Hepatocyte (in vitro differentiated cells): ENCODE measurements around the gene PNN. TPM values are rescaled to one million over a fixed set of nuclear protein-coding genes. Genes with fewer than 3 reads are reported as not detected.
A peak's percentile ranks its signal among the peaks of the same experiment; 100 is the strongest.

Experiments
- DNase-seq: peaks from one replicate; pipeline ENCODE4 v3.0.0-alpha.2; 2016; ENCODE audit warnings: low spot score
- H2AFZ ChIP-seq: fragments of 200-600 bp; sonication (generic); 2 replicates; pipeline ENCODE4 v1.6.0; 2016; ENCODE audit warnings: antibody characterized with exemption, mild to moderate bottlenecking
- H3K27ac ChIP-seq: fragments of 200-600 bp; sonication (generic); 2 replicates; pipeline ENCODE4 v1.5.1; 2016; ENCODE audit warnings: mild to moderate bottlenecking
- H3K27me3 ChIP-seq: fragments of 200-600 bp; sonication (generic); 2 replicates; pipeline ENCODE4 v1.6.1; 2016
- H3K36me3 ChIP-seq: fragments of 200-600 bp; sonication (generic); replicated peaks from 2 replicates; pipeline ENCODE4 v1.5.1; 2016; ENCODE audit warnings: low read depth; ENCODE audit not compliant: insufficient read depth
- H3K4me1 ChIP-seq: fragments of 200-600 bp; sonication (generic); 2 replicates; pipeline ENCODE4 v1.5.1; 2016; ENCODE audit warnings: mild to moderate bottlenecking, moderate library complexity; ENCODE audit not compliant: insufficient read depth
- H3K4me2 ChIP-seq: fragments of 200-600 bp; sonication (generic); 2 replicates; pipeline ENCODE4 v1.6.0; 2016
- H3K4me3 ChIP-seq: fragments of 200-600 bp; sonication (generic); 2 replicates; pipeline ENCODE4 v1.5.1; 2016; ENCODE audit warnings: mild to moderate bottlenecking
- H3K79me2 ChIP-seq: fragments of 200-600 bp; sonication (generic); 2 replicates; pipeline ENCODE4 v1.6.0; 2017; ENCODE audit warnings: mild to moderate bottlenecking
- H3K9me2 ChIP-seq: fragments of 200-600 bp; sonication (generic); replicated peaks from 2 replicates; pipeline ENCODE4 v1.6.0; 2017; ENCODE audit warnings: mild to moderate bottlenecking; ENCODE audit not compliant: insufficient read depth
- H3K9me3 ChIP-seq: fragments of 200-600 bp; sonication (generic); 2 replicates; pipeline ENCODE4 v1.5.1; 2016; ENCODE audit warnings: low read depth, mild to moderate bottlenecking
- H4K20me1 ChIP-seq: fragments of 200-600 bp; sonication (generic); 2 replicates; pipeline ENCODE4 v1.6.0; 2016; ENCODE audit warnings: mild to moderate bottlenecking; ENCODE audit not compliant: insufficient read depth, poor library complexity, severe bottlenecking
- EZH2 ChIP-seq: fragments of 200-600 bp; sonication (generic); IDR thresholded peaks from 2 replicates; pipeline ENCODE4 v1.6.1; 2016; ENCODE audit warnings: antibody characterized with exemption, mild to moderate bottlenecking, borderline replicate concordance
- EZH2phosphoT487 ChIP-seq: fragments of 200-600 bp; sonication (generic); IDR thresholded peaks from one replicate; pipeline ENCODE4 v1.6.1; 2018; ENCODE audit warnings: antibody characterized with exemption, mild to moderate bottlenecking, low read depth, moderate library complexity; ENCODE audit not compliant: unreplicated experiment, severe bottlenecking
- WGBS: methylation state at CpG from one replicate; pipeline ENCODE4 v1.1.6; 2016; ENCODE audit warnings: low lambda C conversion rate; ENCODE audit errors: missing lambda C conversion rate; 5-methylcytosine and 5-hydroxymethylcytosine counted together
- polyA plus RNA-seq: library from polyadenylated mRNA; unstranded; fragments of >200 nt; fragmentation: Nextera tagmentation; extraction: Ambion mirVana; gene quantifications from 2 replicates; pipeline ENCODE4 v1.2.1, GENCODE V29; 2016
- total RNA-seq: library from RNA; depleted of rRNA; stranded (reverse); fragments of >200 nt; gene quantifications from 2 replicates; pipeline ENCODE4 v1.2.3, GENCODE V29; 2014
- TF ChIP-seq, protein P1 (sequence below): fragments of 200-600 bp; sonication (generic); IDR thresholded peaks from 2 replicates; pipeline ENCODE4 v1.5.1; 2016; ENCODE audit warnings: antibody characterized with exemption, mild to moderate bottlenecking; ENCODE audit not compliant: poor library complexity

Gene PNN
- total and polyA plus RNA-seq, 2 experiments from 2014 or later: 30.9 to 49.3 TPM

DNA sequence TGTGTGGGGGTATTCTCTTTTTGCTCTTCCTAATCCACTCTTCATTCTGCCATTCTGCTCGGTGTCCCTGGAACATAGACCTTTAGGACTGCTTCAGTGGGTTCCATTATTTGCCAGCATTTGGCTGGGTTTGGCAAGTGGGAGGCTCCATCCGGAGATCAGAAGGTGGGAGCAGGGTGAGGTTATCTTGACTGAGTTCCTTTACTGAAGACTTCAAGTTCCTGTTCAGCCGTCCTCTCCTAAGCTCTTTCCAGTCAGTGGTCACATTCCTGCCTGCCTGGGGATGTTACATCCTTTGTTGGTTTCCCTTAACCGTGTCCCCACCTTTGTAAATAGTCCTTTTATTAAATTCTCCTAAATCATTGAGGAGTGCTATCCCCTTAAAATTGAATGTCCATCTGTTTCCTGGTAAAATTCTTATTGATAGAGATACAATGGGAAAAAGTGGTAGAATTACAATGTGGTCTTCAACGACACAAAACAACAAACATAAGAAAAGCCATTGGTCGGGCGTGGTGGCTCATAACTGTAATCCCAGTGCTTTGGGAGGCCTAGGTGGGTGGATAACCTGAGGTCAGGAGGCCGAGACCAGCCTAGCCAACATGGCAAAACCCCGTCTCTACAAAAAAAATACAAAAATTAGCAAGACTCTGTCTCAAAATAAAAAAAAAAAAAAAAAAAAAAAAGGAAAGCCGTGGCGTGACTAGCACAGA lies 53.6 kb downstream of the PNN start:
- TF ChIP-seq EZH2: no peak
- TF ChIP-seq, protein P1, sequence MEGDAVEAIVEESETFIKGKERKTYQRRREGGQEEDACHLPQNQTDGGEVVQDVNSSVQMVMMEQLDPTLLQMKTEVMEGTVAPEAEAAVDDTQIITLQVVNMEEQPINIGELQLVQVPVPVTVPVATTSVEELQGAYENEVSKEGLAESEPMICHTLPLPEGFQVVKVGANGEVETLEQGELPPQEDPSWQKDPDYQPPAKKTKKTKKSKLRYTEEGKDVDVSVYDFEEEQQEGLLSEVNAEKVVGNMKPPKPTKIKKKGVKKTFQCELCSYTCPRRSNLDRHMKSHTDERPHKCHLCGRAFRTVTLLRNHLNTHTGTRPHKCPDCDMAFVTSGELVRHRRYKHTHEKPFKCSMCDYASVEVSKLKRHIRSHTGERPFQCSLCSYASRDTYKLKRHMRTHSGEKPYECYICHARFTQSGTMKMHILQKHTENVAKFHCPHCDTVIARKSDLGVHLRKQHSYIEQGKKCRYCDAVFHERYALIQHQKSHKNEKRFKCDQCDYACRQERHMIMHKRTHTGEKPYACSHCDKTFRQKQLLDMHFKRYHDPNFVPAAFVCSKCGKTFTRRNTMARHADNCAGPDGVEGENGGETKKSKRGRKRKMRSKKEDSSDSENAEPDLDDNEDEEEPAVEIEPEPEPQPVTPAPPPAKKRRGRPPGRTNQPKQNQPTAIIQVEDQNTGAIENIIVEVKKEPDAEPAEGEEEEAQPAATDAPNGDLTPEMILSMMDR: no peak
- TF ChIP-seq EZH2phosphoT487: no peak
- H3K9me2 ChIP-seq: no peaks in the 10 kb centered on the region
- H3K9me3 ChIP-seq: no peaks in the 10 kb centered on the region
- 77% methylated on average over 11 of the region's 11 CpGs for WGBS
- H3K36me3 ChIP-seq: no peaks in the 10 kb centered on the region
- no peak overlapping the region for H3K4me3 ChIP-seq
- peaks cover 16% of the 10 kb centered on the region for H3K4me1 ChIP-seq
- H2AFZ ChIP-seq: no peak overlapping the region
- DNase-seq: no peak
- H3K27ac ChIP-seq: peak overlapping the region; percentile 93
- peak overlapping the region; percentile 54 for H3K4me2 ChIP-seq
- H3K27me3 ChIP-seq: no peaks in the 10 kb centered on the region
- H3K79me2 ChIP-seq: no peaks in the 10 kb centered on the region
- no peaks in the 10 kb centered on the region for H4K20me1 ChIP-seq

DNA sequence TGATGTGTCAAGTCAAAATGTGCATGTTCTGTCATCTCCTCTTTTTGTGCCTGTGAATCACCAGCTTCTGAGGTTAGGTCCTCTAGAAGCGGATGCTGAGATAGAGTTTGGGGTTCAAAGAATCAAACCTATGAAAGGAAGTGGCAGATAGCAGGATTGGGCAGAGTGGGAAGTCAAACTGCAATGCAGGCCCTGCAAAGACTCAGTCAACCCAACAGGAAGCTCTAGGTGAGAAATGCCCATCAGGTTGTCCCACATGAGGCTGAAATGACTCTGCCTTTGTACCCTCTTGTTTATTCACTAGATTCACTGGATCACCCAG lies 54.1 kb downstream of the PNN start:
- Histone ChIP-seq H3K4me2 (no peak overlapping the region), H3K27ac (peak overlapping the region; percentile 93), H3K36me3 (no peaks in the 10 kb centered on the region), H3K27me3 (no peaks in the 10 kb centered on the region), H3K4me3 (no peak overlapping the region), H4K20me1 (no peaks in the 10 kb centered on the region), H3K79me2 (no peaks in the 10 kb centered on the region), H2AFZ (no peak overlapping the region), H3K4me1 (peaks cover 16% of the 10 kb centered on the region), H3K9me3 (no peaks in the 10 kb centered on the region), H3K9me2 (no peaks in the 10 kb centered on the region)
- TF ChIP-seq EZH2phosphoT487 (no peak), EZH2 (no peak)
- TF ChIP-seq, protein P1: no peak
- 92% methylated on average over 1 of the region's 1 CpG for WGBS
- no peak for DNase-seq

DNA sequence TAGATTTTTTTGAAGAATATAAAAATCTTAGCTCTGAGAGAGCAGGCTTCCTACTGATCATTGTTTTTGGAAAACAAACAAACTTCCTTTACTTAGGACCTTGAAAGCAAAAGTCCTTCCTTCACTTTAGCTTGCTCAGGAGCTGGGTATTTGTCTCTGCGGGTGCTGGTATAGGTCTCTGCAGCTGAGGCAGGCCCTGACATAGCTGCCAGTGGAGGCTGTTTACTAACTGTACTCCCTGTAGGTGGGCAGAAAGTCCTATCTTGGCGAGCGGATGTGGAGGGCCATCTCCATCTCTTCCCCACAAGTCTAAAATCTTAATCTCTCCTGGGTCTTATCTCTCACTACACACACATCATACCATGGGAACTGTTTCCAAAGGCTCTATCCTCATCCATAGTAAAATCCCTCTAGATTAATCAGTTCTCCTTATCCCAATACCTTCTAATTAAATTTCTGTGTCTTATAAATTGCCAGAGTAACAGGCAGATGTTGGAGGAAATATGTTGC lies 54.6 kb downstream of the PNN start:
- no peak for DNase-seq
- H3K9me3 ChIP-seq: no peaks in the 10 kb centered on the region
- peak overlapping the region; percentile 93 for H3K27ac ChIP-seq
- no peaks in the 10 kb centered on the region for H3K27me3 ChIP-seq
- no peak overlapping the region for H3K4me3 ChIP-seq
- peaks cover 2% of the 10 kb centered on the region for H3K79me2 ChIP-seq
- H3K9me2 ChIP-seq: no peaks in the 10 kb centered on the region
- no peaks in the 10 kb centered on the region for H3K36me3 ChIP-seq
- TF ChIP-seq, protein P1: no peak
- TF ChIP-seq EZH2phosphoT487 (no peak), EZH2 (no peak)
- H4K20me1 ChIP-seq: no peaks in the 10 kb centered on the region
- WGBS: 85% methylated on average over 3 of the region's 3 CpGs
- no peak overlapping the region for H2AFZ ChIP-seq
- peaks cover 16% of the 10 kb centered on the region for H3K4me1 ChIP-seq
- no peak overlapping the region for H3K4me2 ChIP-seq
